A549 (cell line): ENCODE results near the gene FOXB2.

Experiments used
- CEBPB ChIP-seq, 2 experiments: fragments of >200 bp in 1 of 2; sonication (Bioruptor Twin) in 1 of 2; formaldehyde crosslinking in 1 of 2; IDR thresholded peaks; 2 replicates each; pipeline ENCODE4 v1.6.1; 2012 to 2016
- CHD4 ChIP-seq: fragments of 200-600 bp; sonication (generic); IDR thresholded peaks from 2 replicates; pipeline ENCODE4 v1.6.1; 2016; ENCODE audit warnings: antibody characterized with exemption, mild to moderate bottlenecking, borderline replicate concordance
- CTCF ChIP-seq: fragments of >200 bp; sonication (Bioruptor Twin); formaldehyde crosslinking; IDR thresholded peaks from 3 replicates; pipeline ENCODE4 v1.5.1; 2016
- ELK1 ChIP-seq: fragments of 150-350 bp; IDR thresholded peaks from 2 replicates; pipeline ENCODE4 v1.6.1; 2014; ENCODE audit warnings: low read depth, mild to moderate bottlenecking, low read length
- HMGXB4 ChIP-seq: fragments of 250-450 bp; sonication (Bioruptor Pico); IDR thresholded peaks from 2 replicates; pipeline ENCODE4 v1.5.0; 2021; ENCODE audit warnings: mild to moderate bottlenecking, moderate library complexity, borderline replicate concordance
- MAFK ChIP-seq: fragments of 450-650 bp; IDR thresholded peaks from 2 replicates; pipeline ENCODE4 v1.6.1; 2014; ENCODE audit not compliant: partially characterized antibody
- MAX ChIP-seq: IDR thresholded peaks from 2 replicates; pipeline ENCODE4 v1.6.1; 2012
- RAD21 ChIP-seq, 2 experiments: fragments of >200 bp in 1 of 2; sonication (Bioruptor Twin) in 1 of 2; formaldehyde crosslinking in 1 of 2; IDR thresholded peaks in 1 of 2; conservative IDR thresholded peaks in 1 of 2; 2 replicates in 1 of 2; 3 replicates in 1 of 2; pipeline ENCODE4 v1.6.1; 2012 to 2018; ENCODE audit warnings: inconsistent platforms in 1 of 2
- SMC3 ChIP-seq: fragments of >200 bp; sonication (Bioruptor Twin); formaldehyde crosslinking; IDR thresholded peaks from 3 replicates; pipeline ENCODE4 v1.6.1; 2018; ENCODE audit warnings: inconsistent platforms
- ZSCAN20 ChIP-seq: fragments of 250-450 bp; sonication (Bioruptor Pico); IDR thresholded peaks from 2 replicates; pipeline ENCODE4 v1.8.0; 2022; ENCODE audit warnings: mild to moderate bottlenecking, moderate library complexity

DNA sequence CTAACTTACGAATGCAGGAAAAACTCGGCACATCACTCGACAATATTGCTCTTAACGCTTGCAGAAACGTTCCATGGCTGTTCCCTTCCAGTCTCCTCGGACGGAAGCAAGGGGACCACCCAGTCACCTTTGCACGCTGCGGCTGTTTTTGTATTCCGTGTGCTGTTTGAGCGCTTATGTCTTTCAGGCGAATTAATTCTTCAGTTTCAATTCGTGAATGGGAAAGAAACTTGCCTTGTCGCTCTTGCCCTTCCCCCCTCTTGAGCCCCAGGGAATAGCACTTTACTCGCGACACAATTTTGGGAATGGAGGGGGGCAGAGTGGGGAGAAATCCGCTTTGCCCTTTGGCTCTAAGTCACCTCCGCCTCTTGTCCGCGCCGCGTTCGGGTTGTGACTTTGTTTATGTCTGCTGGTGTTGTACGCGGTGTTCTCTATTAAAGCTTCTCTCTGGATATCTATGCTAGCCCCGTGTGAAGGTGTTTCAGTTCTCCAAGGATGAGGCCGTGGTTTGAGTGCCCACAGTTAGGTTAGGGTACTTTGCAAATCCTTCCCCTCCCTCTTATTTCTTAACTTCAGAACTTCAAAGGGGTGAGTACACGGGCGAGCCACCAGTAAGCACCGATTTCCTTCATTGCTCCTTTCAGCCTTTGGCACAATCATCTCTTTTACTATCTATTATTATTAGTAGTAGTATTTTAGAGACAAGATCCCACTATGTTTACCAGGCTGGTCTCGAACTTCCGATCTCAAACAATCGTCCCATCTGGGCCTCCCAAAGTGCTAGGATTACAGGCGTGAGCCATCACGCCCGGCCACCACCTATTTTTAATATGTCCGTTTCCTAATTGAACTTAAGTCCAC, 2.7 kb downstream of the FOXB2 start:
- no peak for TF ChIP-seq CTCF
- no peak for TF ChIP-seq ZSCAN20 (CRISPR knock-in tag)
- TF ChIP-seq RAD21 (conservative IDR thresholded peaks at IDR 0.05 in 1 of 2, IDR thresholded peaks at IDR 0.05 in 1 of 2) = no peak
- TF ChIP-seq HMGXB4 (CRISPR knock-in tag) = no peak
- no peak for TF ChIP-seq CEBPB (IDR thresholded peaks at IDR 0.05)
- TF ChIP-seq CHD4 = no peak
- TF ChIP-seq ELK1 = no peak
- no peak for TF ChIP-seq MAX
- TF ChIP-seq SMC3 = no peak
- TF ChIP-seq MAFK = no peak
